ENCODE data around the gene RHOH. TPM values are rescaled to one million over a fixed set of nuclear protein-coding genes. Genes with fewer than 3 reads are reported as not detected.

Gene RHOH
- total and polyA plus RNA-seq, 9 donors, result 0.31 to 3.2 (median 0.98) TPM

DNA sequence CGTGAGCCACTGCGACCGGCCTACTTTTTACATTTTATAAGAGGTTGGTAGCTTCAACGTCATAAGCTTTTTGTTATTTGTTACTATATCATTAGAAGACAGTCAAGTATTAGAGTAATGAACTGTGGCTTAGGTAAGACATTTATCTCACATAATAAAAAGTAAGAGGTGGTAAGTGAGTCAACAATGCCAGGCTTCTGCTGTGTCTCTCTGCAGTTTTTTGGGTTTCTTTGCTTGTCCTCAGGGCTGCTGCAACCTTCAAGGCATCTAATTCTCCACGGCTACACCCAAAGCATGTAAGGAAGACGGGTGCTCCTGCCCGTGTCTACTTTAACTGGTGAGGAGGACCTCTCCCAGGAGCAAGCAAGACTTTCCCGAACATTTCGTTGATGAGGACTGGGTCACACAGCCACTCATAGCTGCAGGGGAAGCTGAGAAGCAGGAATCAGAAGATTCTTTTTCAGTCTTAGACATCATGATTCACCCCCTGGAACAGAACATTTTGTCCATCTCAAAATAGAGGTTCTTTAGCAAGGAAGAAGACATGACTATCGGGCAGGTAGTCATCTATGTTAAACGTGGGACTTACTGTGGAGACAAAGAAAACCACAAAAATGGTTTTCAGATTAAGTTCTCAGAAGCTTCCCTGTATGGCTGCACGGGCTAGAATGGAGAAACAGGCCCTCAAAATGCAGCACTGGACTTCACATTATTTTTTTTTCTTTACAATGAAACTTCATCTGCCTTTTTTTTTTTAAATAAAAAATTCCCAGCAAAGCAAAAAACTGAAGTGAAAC, 13.0 kb upstream of the RHOH start:
- no peak overlapping the region for H3K4me3 ChIP-seq
- TF ChIP-seq, protein P1, sequence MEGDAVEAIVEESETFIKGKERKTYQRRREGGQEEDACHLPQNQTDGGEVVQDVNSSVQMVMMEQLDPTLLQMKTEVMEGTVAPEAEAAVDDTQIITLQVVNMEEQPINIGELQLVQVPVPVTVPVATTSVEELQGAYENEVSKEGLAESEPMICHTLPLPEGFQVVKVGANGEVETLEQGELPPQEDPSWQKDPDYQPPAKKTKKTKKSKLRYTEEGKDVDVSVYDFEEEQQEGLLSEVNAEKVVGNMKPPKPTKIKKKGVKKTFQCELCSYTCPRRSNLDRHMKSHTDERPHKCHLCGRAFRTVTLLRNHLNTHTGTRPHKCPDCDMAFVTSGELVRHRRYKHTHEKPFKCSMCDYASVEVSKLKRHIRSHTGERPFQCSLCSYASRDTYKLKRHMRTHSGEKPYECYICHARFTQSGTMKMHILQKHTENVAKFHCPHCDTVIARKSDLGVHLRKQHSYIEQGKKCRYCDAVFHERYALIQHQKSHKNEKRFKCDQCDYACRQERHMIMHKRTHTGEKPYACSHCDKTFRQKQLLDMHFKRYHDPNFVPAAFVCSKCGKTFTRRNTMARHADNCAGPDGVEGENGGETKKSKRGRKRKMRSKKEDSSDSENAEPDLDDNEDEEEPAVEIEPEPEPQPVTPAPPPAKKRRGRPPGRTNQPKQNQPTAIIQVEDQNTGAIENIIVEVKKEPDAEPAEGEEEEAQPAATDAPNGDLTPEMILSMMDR (IDR thresholded peaks at IDR 0.05), result no peak
- TF ChIP-seq EP300 (IDR thresholded peaks at IDR 0.05) (no peak), POLR2A (IDR thresholded peaks at IDR 0.05) (no peak)
- WGBS, 3 donors, result 91 to 92% (median 91%) methylated on average over 12 of the region's 12 CpGs
- no peak overlapping the region for H3K27ac ChIP-seq
- H3K36me3 ChIP-seq, result no peaks in the 10 kb centered on the region
- no peak for DNase-seq
- H3K4me1 ChIP-seq (ENCODE audit: insufficient read depth), result no peaks in the 10 kb centered on the region
- no peaks in the 10 kb centered on the region for H3K9me3 ChIP-seq
- no peaks in the 10 kb centered on the region for H3K27me3 ChIP-seq
- intact Hi-C loops (cut with DNase I), result no loop called here

DNA sequence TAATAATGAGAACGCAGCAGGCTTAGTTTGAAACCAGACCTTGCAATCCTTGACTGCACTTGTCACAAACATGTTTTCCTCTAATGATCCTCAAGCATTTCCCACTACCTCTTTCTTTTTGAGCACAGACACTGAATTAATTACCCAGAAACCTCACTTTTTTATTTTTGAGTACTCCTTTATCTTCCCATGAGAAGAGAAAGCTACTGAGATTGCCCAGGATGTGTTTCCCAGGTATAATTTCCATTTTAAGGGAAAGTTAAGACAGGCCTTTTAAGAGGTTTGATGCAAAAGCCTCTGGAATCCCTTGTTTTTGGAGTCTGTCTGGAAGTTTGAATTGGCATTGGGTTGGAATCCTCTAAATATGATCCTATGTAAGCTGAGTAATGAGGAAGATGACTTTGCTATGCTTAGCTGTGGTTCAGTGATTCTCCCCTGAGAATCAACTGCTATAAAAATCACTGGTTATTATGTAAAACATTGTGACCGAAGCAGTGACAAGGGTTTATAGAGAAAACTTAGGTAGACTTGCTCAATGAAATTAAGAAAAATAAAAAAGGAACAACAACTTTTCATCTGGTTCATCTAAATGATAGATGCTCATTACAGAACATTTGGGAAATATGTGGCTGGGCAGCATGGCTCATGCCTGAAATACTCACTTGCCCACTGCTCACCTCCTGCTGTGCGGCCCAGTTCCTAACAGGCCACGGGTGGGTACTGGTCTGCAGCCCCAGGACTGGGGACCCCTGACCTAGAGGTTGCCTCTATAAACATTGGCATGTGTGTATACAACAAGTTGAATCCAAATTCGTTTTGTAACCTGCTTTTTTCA, 10.8 kb upstream of the RHOH start:
- Histone ChIP-seq H3K27ac (no peak overlapping the region), H3K4me3 (no peak overlapping the region), H3K4me1 (ENCODE audit: insufficient read depth) (peaks cover 2% of the 10 kb centered on the region), H3K27me3 (no peaks in the 10 kb centered on the region), H3K36me3 (no peaks in the 10 kb centered on the region), H3K9me3 (no peaks in the 10 kb centered on the region)
- intact Hi-C loops (cut with DNase I), result no loop called here
- TF ChIP-seq EP300 (IDR thresholded peaks at IDR 0.05) (no peak), POLR2A (IDR thresholded peaks at IDR 0.05) (no peak)
- TF ChIP-seq, protein P1 (IDR thresholded peaks at IDR 0.05), result no peak
- DNase-seq, result no peak
- WGBS, 3 donors, result 81 to 85% (median 83%) methylated on average over 5 of the region's 5 CpGs

DNA sequence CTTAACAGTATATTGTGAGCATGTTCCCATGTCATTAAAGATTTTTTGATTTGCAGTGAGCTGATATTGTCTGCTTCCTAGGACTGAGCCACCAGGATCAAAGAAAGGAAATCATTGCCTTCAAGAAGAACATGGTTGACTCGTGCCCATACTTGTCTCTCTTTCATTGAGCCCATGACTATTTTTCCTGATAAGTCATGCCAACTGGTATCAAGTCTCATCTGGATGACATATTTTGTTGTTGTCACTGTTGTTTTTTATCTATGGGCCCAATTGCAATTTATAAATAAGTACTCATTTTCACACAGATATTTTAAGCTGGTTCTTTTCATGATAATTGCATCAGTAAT, 10.2 kb upstream of the RHOH start:
- no peaks in the 10 kb centered on the region for H3K36me3 ChIP-seq
- no peak overlapping the region for H3K27ac ChIP-seq
- no peak overlapping the region for H3K4me3 ChIP-seq
- no peaks in the 10 kb centered on the region for H3K9me3 ChIP-seq
- H3K4me1 ChIP-seq (ENCODE audit: insufficient read depth), result peaks cover 2% of the 10 kb centered on the region
- intact Hi-C loops (cut with DNase I), result no loop called here
- no peaks in the 10 kb centered on the region for H3K27me3 ChIP-seq
- DNase-seq, result no peak
- 88 to 93% (median 90%) methylated on average over 1 of the region's 1 CpG for WGBS, 3 donors
- TF ChIP-seq, protein P1 (IDR thresholded peaks at IDR 0.05), result no peak
- TF ChIP-seq POLR2A (IDR thresholded peaks at IDR 0.05), result no peak
- no peak for TF ChIP-seq EP300 (IDR thresholded peaks at IDR 0.05)

DNA sequence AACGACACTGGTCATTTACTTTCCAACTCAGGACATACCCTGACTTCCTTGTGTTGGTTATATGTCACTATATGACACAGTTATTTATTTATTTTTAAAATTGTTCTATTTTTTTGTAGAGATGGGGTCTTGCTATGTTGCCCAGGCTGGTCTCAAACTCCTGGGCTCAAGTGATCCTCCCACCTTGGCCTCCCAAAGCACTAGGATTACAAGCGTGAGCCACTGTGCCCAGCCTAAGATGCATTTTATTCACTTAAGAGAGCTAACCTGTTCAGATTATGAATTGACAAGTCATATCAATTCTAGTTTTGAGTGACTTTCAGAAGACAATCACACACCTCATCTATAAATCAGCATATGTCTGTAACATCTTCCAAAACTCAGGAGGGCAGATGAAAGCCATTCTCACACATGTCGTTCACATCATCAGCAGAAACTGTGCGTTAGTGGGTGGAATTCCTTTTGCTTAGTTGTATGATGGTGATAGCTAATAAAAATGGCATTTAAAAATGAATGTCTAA, 9.4 kb upstream of the RHOH start:
- peaks cover 2% of the 10 kb centered on the region for H3K4me1 ChIP-seq (ENCODE audit: insufficient read depth)
- H3K27ac ChIP-seq, result no peak overlapping the region
- no peak for DNase-seq
- no peaks in the 10 kb centered on the region for H3K9me3 ChIP-seq
- H3K27me3 ChIP-seq, result no peaks in the 10 kb centered on the region
- TF ChIP-seq EP300 (IDR thresholded peaks at IDR 0.05) (no peak), POLR2A (IDR thresholded peaks at IDR 0.05) (no peak)
- TF ChIP-seq, protein P1 (IDR thresholded peaks at IDR 0.05), result no peak
- WGBS, 3 donors, result 92 to 93% (median 92%) methylated on average over 4 of the region's 4 CpGs
- no peak overlapping the region for H3K4me3 ChIP-seq
- no peaks in the 10 kb centered on the region for H3K36me3 ChIP-seq
- intact Hi-C loops (cut with DNase I), result no loop called here

All from ovary (tissue), 9 donors.